GF-D8 (cell line): ENCODE results near the gene CPPED1.
"Not testable (repeated sequence)": the region's sequence is repeated elsewhere in the genome, so short reads cannot be mapped to it uniquely, and the experiment has no call there.

Experiments used
- DNase-seq: peaks from one replicate; lab custom pipeline; 2025; lab: John Stamatoyannopoulos, UW

The CPPED1 gene

DNA sequence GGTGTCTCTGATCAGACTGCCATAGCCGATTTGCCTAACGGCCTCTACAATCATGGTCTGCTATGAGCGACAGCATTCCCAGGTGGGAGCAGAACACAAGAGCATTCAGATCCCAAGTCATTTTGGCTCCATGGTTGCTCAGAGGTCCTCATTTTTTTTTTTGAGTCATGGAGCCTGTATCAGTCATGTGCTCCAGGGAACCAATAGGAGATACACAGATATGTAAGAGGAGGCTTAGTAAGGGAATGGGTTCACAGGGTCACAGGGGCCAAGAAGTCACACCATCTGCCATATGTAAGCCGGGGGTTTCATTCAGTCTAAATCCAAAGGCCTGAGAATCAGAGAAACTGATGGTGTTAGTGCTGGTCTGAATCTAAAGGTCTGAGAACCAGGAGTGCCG, 36.8 kb downstream of the CPPED1 start:
- no peak for DNase-seq

- DNase-seq = not testable (repeated sequence)
Observed at GRCh38 chr16:12766208-12766607, 37.5 kb downstream of the CPPED1 start.

DNA sequence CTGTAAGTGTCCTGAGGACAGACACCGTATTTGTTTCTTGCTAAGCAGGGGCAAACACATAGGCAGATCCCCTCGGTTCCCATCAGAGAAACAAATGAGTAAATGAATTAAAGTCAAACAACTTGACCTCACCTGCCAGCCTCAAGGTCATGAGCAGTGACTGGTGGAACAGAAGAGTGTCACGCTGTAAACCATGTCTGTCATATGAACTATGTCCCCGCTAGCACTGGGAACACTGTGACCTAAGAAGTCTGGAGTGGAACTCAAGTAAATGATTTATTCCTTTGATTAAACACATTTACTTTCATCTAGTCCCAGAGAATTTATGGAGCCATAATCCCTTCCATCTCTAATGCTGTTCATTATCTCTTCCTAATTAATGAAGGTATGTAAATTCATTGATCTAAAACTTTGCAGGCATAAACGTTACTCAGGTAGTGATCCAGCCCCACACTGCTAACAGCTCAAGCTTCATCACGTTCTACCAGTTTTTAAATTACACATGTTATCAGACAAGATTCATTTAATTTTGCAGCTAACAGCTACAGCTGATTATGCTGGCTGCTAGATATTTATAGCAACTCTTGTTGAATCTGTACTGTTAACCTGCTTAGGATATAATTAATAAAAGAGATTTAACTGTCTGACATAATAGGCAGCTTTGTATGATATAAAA, 38.7 kb downstream of the CPPED1 start:
- no peak for DNase-seq

DNA sequence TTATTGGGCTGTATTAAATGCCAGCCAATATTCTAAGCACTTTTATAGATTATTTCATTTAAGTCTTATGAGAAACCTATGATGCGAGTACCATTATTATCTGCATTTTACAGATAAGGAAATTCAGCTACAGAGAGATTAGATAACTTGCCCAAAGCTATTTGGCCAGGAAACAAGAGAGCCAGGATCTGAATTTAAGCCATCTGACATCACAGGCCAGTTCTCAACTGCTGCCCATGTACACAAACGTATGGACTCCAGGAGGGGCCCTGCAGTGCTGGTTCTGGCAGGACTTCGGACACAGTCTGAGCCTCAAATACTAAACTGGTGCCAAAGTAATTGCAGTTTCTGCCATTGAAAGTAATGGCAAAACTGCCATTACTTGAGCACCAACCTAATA, 40.2 kb downstream of the CPPED1 start:
- DNase-seq = no peak

DNA sequence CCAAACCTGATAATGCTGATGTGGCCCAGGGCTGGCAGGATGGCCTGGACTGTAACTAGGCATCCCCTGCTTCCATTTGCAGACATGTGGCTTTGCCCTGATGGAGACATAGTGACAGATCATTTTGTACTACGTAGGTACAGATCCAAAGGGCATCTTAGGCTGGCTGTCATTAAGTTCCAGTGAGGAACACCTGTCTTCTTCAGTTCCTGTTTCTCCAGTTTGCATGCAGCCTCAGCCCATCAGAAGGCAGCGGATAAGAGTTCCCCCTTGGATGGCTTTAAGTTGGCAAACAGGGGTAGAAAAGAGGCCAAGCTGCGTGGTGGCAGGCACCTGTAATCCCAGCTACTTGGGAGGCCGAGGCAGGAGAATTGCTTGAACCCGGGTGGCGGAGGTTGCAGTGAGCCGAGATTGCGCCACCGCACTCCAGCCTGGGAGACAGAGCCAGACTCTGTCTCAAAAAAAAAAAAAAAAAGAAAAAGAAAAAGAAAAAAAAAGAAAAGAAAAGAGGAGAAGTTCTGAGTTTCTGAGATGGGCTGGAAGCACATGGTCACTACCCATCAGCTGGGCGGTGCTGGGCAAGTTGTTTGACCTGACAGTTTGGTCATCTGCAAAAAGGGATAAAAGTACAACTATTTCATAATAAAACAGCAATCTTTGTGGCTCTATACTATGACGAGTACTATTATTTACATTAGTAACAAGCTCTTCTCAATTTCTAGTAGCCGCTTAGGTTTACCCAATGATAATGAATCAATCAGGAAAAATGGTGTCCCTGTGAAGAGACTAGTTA, 42.7 kb downstream of the CPPED1 start:
- DNase-seq = no peak

DNA sequence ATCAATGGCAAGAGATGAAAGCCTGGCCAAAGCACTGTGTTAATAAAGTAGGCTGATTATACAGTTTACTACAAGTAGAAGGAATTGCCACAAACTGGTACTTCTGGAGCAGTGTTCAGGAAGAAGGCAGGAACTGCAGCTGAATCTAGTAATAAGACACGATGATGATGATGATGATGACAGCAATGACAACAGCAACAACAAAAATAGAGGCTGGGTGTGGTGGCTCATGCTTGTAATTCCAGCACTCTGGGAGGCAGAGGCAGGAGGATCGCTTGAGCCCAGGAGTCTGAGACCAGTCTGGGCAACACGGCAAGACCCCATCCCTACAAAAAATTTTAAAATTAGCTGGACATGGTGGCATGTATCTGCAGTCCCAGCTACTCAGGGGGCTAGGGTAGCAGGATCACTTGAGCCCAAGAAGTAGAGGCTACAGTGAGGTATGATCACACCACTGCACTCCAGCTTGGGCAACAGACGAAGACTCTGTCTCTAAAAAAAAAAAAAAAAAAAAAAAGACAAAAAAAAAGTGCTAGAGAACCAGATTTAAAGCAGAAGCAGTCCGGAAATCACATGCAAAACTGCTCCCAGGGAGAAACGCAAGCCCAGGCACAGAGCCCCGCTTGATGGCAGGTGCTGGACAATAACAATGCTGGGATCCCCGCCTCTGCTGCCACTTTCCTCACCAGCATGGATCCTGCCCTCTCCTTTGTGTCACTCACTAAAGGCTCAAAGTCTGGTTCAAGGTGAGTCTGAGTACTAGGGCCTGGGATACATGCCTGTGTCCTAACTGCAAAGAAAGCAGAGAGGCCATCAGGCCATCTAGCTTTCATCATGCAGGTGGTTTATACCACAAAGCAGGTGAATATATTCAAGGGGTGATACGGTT, 44.8 kb downstream of the CPPED1 start:
- no peak for DNase-seq

DNA sequence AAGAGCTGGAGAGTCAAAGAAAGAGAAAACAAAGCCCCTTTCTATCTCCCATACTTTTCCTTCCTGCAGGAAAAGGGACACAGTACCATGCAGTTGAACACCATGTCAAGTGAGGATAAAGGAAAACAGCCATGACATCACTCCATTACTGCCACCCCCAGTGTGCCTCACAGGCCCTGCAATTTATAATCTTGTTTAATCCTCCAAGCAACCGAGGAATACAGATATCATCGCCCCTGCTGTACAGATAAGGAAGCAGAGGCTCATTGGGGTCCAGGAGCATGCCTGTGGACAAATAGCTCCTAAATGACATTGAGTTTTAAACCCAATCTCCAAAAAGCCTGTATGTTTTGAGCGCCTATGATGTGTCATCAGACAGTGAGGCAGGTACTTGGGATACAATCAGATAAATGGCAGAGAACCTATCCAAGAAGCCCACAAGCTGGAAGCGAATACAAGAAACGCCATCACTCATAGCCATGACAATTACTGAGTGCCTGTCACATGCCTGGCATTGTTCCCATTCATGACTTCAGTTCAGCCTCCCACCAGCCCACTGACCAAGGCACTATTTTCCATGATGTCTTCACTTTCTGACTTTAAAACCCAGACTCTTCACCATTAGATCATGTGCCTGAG, 45.5 kb downstream of the CPPED1 start:
- no peak for DNase-seq

DNA sequence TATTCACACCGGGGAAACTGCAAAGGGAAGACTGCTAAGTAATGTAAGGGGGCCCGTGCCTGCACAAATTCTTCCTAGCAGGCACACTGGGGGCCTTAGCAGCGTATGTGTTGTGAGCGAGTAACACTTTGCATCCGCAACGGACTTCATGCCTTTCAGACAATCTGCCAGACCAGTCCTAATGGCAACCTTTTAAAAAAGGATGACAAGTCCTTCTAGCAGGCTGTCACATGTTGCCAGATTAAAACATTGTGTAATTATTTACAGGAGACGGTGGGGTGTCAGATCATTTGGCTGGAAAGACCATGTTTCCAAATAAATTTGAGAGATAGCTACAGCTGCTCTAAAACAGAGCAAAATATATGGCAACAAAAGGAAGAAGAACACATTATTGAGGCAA, 46.1 kb downstream of the CPPED1 start:
- DNase-seq = no peak

DNA sequence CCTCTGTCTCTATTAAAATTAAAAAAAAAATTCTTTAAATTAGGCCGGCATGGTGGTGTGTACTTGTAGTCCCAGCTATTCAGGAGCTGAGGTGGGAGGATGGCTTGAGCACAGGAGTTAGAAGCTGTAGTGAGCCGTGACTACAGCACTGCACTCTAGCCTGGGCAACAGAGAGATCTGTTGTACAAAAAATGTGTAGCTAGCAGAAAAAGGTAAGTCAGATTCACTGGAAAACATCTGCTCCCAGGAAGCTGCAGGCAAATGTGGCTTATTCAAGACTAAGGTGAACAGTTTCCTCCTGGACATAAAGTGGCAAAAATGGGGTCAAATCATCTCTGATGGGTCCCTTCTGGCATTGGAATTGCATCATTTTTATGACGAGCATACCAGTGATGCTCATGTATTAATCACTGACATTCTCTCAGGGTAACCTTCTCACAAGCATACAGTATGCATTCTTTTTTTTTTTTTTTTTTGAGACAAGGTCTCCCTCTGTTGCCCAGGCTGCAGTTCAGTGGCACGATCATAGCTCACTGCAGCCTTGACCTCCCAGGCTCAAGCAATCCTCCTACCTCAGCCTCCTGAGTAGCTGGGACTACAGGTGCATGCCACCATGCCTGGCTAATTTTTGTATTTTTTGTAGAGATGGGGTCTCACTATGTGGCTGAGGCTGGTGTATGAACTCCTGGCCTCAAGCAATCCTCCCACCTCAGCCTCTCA, 48.7 kb downstream of the CPPED1 start:
- no peak for DNase-seq

GRCh38 chr16:12753203-12754023, 50.3 kb downstream of the CPPED1 start:
- DNase-seq = no peak

DNA sequence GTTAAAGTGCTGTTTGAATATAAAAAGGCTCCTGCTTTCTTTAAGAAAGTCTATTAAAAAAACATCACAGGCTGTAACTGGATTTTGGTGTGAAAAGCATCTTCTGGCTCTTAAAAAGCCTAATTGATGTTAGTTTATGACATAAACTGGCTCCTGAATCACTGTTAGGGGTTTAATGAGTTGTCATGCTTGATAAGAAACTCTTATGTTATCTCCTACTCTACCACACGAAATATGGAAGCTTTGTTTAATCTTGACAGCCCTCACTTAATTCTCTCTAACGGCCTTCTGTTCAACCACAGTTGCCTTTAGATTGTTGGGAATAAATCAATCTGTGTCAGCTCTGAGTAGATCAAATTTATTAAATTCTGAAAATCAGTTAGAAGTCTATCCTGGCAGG, 51.5 kb downstream of the CPPED1 start:
- no peak for DNase-seq

GRCh38 chr16:12750554-12750918, 53.2 kb downstream of the CPPED1 start:
- DNase-seq = no peak

GRCh38 chr16:12749076-12749475, 54.6 kb downstream of the CPPED1 start:
- DNase-seq = no peak

DNA sequence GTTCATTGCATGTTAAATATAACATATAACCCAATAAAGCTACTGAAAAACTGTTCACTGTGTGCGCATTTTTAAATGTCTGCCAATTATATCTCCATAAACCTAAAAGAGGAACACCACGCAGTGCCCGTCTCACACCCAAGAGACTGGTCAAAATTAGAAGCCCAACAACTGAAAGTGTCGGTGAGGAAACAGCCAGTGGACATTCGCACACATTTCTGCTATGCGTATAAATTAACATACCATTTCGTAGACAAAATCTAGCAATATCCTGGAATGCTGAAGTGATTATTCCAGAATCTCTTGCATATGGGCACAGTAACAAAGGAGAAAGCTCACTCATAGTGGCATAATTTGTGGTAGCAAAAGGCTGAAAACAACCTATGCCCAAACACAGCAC, 55.9 kb downstream of the CPPED1 start:
- no peak for DNase-seq

GRCh38 chr16:12747261-12747660, 56.4 kb downstream of the CPPED1 start:
- DNase-seq = no peak

DNA sequence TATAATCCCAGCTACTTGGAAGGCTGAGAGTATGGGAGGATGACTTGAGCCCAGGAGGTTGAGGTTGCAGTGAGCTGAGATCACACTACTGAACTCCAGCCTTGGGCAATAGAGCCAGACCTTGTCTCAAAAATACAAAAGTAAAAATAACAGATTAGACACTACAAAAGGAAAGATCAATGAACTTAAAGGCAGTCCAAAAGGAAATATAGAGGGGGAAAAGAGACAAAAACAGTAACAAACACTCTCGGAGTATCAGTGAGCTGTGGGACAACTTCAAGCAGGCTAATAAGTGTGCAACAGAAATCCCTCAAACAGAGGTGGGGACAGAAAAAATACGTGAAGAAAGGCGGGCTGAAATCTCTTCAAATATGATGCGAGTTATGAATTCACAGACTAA, 58.8 kb downstream of the CPPED1 start:
- no peak for DNase-seq

DNA sequence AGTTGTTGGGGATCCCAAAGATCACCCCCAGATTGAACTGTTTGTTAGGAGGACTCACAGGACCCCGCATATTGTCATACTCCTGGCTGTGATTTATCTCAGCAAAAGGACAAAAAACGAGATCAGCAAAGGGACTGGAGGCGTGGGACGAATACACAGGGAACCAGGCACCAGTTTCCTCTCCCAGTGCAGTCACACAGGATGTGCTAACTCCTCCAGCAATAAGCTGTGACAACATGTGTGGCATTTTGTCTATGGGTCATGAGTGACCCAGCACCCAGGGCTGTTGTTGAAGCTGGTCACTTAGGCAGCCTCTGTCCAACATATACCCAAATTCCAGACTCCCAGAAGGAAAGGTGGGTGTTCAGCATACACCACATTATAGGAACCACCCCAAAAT, 60.9 kb downstream of the CPPED1 start:
- no peak for DNase-seq

DNA sequence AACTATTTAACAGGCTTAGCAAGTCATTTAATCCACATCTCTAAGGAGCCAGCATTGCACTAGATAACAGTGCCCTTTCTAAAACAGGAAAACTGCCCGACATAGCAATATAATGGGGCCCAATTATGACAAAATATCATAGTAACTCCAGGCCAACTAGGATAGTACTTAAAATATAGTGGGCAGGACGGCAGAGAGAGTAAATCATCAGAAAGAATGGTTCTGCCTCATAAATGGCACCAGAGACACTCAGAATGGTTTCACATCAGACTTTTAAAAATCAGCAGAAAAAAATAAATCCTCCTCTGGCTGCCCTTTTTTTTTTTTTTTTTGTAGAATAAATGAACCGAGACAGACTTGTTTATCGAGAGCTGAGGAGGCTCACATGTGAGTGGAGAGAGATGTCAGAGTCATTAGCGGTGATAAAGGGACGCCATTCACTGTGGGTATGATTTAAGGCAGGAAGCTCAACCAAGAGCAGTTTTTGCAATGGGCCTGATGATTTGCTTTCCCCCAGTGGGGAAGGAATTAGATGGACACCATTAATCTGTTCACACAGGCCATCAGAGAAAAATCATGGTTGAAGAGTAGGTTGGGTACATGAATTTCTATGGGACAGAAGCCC, 62.6 kb downstream of the CPPED1 start:
- DNase-seq = no peak

DNA sequence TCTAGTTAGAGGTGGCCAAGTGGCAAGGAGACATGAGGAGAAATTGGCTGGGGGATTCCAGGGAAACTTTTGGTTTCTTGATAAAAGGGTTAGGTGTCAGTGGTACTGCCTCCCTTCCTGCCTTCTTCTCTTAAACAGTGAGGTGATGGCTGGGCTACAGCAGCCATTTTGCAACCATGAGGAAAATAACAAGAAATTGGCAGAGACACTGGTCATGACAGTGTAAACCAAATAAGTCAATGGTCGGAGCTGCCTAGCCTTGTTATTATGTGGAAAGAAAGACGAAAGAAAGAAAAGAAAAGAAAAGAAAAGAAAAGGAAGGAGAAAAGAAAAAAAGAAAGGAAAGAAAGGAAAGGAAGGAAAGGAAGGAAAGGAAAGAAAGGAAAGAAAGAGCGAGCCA, 63.9 kb downstream of the CPPED1 start:
- DNase-seq = no peak

- no peak for DNase-seq
Observed at GRCh38 chr16:12737563-12737962, 66.1 kb downstream of the CPPED1 start.
